Stimulated activated CD8-positive, alpha-beta memory T cell treated with anti-CD3 and anti-CD28 coated beads, Interleukin-7, amount 100 ng/mL, for 4 hours (primary cell): ENCODE measurements around the gene ARHGEF37.
"Not testable (repeated sequence)": the region's sequence is repeated elsewhere in the genome, so short reads cannot be mapped to it uniquely, and the experiment has no call there.

Source experiments
- DNase-seq, 2 donors: peaks; one replicate each; pipeline ENCODE4 v3.0.0-alpha.2; 2020; ENCODE audit warnings: low read depth in 2 of 2

Gene ARHGEF37

GRCh38 chr5:149648464-149649393 is 67.4 kb downstream of the ARHGEF37 start:
- DNase-seq: not testable (repeated sequence)

- DNase-seq: not testable (repeated sequence)
Measured at GRCh38 chr5:149649730-149650129, 68.4 kb downstream of the ARHGEF37 start.

- no peak for DNase-seq
Measured at GRCh38 chr5:149651686-149652085, 70.4 kb downstream of the ARHGEF37 start.

- no peak for DNase-seq
Measured at GRCh38 chr5:149652697-149653096, 71.4 kb downstream of the ARHGEF37 start.

GRCh38 chr5:149654231-149654630 is 72.9 kb downstream of the ARHGEF37 start:
- no peak for DNase-seq

GRCh38 chr5:149654883-149655505 is 73.7 kb downstream of the ARHGEF37 start:
- no peak for DNase-seq

- no peak for DNase-seq
Measured at GRCh38 chr5:149656576-149657182, 75.4 kb downstream of the ARHGEF37 start.

- no peak for DNase-seq
Measured at GRCh38 chr5:149657324-149657723, 76.0 kb downstream of the ARHGEF37 start.

GRCh38 chr5:149658299-149658698 is 77.0 kb downstream of the ARHGEF37 start:
- DNase-seq: no peak

- DNase-seq: no peak
Measured at GRCh38 chr5:149664083-149664482, 82.8 kb downstream of the ARHGEF37 start.

GRCh38 chr5:149664666-149665415 is 83.5 kb downstream of the ARHGEF37 start:
- no peak for DNase-seq

GRCh38 chr5:149665416-149666175 is 84.3 kb downstream of the ARHGEF37 start:
- DNase-seq: no peak

GRCh38 chr5:149666212-149666852 is 85.0 kb downstream of the ARHGEF37 start:
- no peak for DNase-seq

GRCh38 chr5:149667084-149667828 is 86.0 kb downstream of the ARHGEF37 start:
- DNase-seq: no peak

GRCh38 chr5:149667829-149668330 is 86.6 kb downstream of the ARHGEF37 start:
- DNase-seq: no peak

- not testable (repeated sequence) for DNase-seq
Measured at GRCh38 chr5:149669273-149669672, 88.0 kb downstream of the ARHGEF37 start.

- DNase-seq: no peak
Measured at GRCh38 chr5:149671544-149671943, 90.2 kb downstream of the ARHGEF37 start.

GRCh38 chr5:149672701-149673476 is 91.6 kb downstream of the ARHGEF37 start:
- no peak for DNase-seq

GRCh38 chr5:149674686-149675085 is 93.4 kb downstream of the ARHGEF37 start:
- no peak for DNase-seq
